ENCODE data around the gene SLC17A1.

Gene SLC17A1

DNA sequence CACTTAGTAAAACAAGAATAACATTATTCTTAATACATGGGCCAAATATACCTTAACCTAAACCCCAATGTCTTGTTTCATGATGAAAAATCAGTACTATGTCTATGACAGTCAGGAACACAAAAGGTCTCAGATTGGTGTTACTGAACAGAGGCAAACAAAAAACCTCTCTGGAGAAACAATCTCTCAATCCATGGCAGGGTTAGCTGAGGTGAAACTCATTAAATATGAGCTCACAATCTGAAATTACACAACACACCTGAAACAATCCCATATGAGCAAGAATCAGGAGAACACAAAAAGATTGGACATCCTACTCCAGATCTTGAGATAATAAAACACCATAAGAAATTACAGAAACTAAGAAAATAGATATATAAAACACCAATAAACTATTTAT is 83.8 kb downstream of the SLC17A1 start:
- Mint-ChIP-seq H3K27me3 (ENCODE audit: low read depth) (no peaks in the 10 kb centered on the region), H3K27ac (peak overlapping the region in 1 of 3 experiments; percentile 83), H3K4me1 (no peaks in the 10 kb centered on the region), H3K36me3 (ENCODE audit: low read depth) (no peaks in the 10 kb centered on the region), H3K9me3 (no peaks in the 10 kb centered on the region), H3K4me3 (no peak overlapping the region)
- TF ChIP-seq, protein P1, sequence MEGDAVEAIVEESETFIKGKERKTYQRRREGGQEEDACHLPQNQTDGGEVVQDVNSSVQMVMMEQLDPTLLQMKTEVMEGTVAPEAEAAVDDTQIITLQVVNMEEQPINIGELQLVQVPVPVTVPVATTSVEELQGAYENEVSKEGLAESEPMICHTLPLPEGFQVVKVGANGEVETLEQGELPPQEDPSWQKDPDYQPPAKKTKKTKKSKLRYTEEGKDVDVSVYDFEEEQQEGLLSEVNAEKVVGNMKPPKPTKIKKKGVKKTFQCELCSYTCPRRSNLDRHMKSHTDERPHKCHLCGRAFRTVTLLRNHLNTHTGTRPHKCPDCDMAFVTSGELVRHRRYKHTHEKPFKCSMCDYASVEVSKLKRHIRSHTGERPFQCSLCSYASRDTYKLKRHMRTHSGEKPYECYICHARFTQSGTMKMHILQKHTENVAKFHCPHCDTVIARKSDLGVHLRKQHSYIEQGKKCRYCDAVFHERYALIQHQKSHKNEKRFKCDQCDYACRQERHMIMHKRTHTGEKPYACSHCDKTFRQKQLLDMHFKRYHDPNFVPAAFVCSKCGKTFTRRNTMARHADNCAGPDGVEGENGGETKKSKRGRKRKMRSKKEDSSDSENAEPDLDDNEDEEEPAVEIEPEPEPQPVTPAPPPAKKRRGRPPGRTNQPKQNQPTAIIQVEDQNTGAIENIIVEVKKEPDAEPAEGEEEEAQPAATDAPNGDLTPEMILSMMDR (IDR thresholded peaks at IDR 0.05; ENCODE audit: unreplicated experiment in 3 of 3), result no peak

- TF ChIP-seq, protein P1 (IDR thresholded peaks at IDR 0.05; ENCODE audit: unreplicated experiment in 3 of 3), result no peak
- H3K4me3 Mint-ChIP-seq, result no peak overlapping the region
- no peaks in the 10 kb centered on the region for H3K9me3 Mint-ChIP-seq
- H3K27ac Mint-ChIP-seq, result no peak overlapping the region
- no peaks in the 10 kb centered on the region for H3K4me1 Mint-ChIP-seq
- no peaks in the 10 kb centered on the region for H3K27me3 Mint-ChIP-seq (ENCODE audit: low read depth)
- H3K36me3 Mint-ChIP-seq (ENCODE audit: low read depth), result no peaks in the 10 kb centered on the region
Observed at GRCh38 chr6:25747477-25747876, 84.4 kb downstream of the SLC17A1 start.

GRCh38 chr6:25746968-25747367 is 84.9 kb downstream of the SLC17A1 start:
- H3K27ac Mint-ChIP-seq, result no peak overlapping the region

GRCh38 chr6:25745836-25746235 is 86.0 kb downstream of the SLC17A1 start:
- no peak overlapping the region for H3K27ac Mint-ChIP-seq
- no peaks in the 10 kb centered on the region for H3K36me3 Mint-ChIP-seq (ENCODE audit: low read depth)
- TF ChIP-seq, protein P1 (IDR thresholded peaks at IDR 0.05; ENCODE audit: unreplicated experiment in 3 of 3), result no peak
- H3K9me3 Mint-ChIP-seq, result no peaks in the 10 kb centered on the region
- H3K4me3 Mint-ChIP-seq, result no peak overlapping the region
- H3K27me3 Mint-ChIP-seq (ENCODE audit: low read depth), result no peaks in the 10 kb centered on the region
- H3K4me1 Mint-ChIP-seq, result no peaks in the 10 kb centered on the region

More at GRCh38 chr6:25746968-25747367, 84.9 kb downstream of the SLC17A1 start:
- H3K9me3 Mint-ChIP-seq, result no peaks in the 10 kb centered on the region
- no peaks in the 10 kb centered on the region for H3K27me3 Mint-ChIP-seq (ENCODE audit: low read depth)
- H3K36me3 Mint-ChIP-seq (ENCODE audit: low read depth), result no peaks in the 10 kb centered on the region
- H3K4me1 Mint-ChIP-seq, result no peaks in the 10 kb centered on the region
- H3K4me3 Mint-ChIP-seq, result no peak overlapping the region
- TF ChIP-seq, protein P1 (IDR thresholded peaks at IDR 0.05; ENCODE audit: unreplicated experiment in 3 of 3), result no peak

DNA sequence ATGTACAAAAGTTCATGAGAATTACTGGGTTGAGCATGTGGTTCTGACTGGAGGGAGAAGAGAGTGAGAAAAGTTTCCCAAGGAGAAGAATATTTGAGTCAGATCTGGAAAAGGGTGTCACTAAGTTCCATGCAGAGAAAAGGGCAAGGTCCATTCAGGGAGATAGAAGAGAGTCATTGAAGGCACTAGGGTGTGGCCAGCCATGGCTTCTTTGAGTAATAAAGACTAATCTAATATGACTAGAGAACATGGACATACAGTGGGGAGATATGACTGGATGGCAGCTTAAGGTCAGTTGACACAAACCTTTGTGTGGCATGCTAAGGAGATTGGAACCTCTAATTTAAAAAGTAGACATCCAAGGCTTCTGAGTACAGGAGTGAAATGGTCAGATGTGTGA is 88.0 kb downstream of the SLC17A1 start:
- no peak overlapping the region for H3K4me3 Mint-ChIP-seq
- no peaks in the 10 kb centered on the region for H3K27me3 Mint-ChIP-seq (ENCODE audit: low read depth)
- TF ChIP-seq, protein P1 (IDR thresholded peaks at IDR 0.05; ENCODE audit: unreplicated experiment in 3 of 3), result no peak
- no peak overlapping the region for H3K27ac Mint-ChIP-seq
- peaks cover 3% of the 10 kb centered on the region for H3K9me3 Mint-ChIP-seq
- no peaks in the 10 kb centered on the region for H3K36me3 Mint-ChIP-seq (ENCODE audit: low read depth)
- no peaks in the 10 kb centered on the region for H3K4me1 Mint-ChIP-seq

DNA sequence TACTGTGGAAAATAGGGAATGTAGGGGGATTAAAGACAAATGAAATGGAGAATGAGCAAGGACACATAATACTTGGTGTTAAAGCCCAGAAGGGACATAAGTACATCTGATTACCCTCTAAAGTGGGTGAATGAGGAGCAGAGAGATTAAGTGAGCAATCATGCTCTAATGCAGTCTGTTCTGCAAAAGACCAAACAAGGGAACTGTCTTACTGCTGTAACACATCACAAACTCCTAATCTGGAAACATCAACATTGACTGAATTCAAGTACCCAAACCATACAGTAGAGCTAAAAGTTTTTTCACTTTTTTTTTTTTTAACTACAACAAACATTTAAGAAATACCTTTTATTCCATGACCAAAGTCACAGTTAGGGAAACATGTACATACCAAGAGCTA is 96.6 kb downstream of the SLC17A1 start:
- no peaks in the 10 kb centered on the region for H3K36me3 Mint-ChIP-seq (ENCODE audit: low read depth)
- H3K27me3 Mint-ChIP-seq (ENCODE audit: low read depth), result no peaks in the 10 kb centered on the region
- peaks cover 25% of the 10 kb centered on the region for H3K9me3 Mint-ChIP-seq
- no peak overlapping the region for H3K27ac Mint-ChIP-seq
- TF ChIP-seq, protein P1 (IDR thresholded peaks at IDR 0.05; ENCODE audit: unreplicated experiment in 3 of 3), result no peak
- no peak overlapping the region for H3K4me3 Mint-ChIP-seq
- no peaks in the 10 kb centered on the region for H3K4me1 Mint-ChIP-seq

Measured in nephron (organoid).